CD14-positive monocyte (primary cell): ENCODE results near the gene ZNF792. TPM values are rescaled to one million over a fixed set of nuclear protein-coding genes. Genes with fewer than 3 reads are reported as not detected.

Experiments
- DNase-seq, 3 donors: peaks; one replicate each; pipeline ENCODE4 v3.0.0-alpha.2; 2011 to 2022
- H2AFZ ChIP-seq: 2 replicates; pipeline ENCODE4 v1.6.0; 2012; ENCODE audit warnings: mild to moderate bottlenecking, low read depth, low read length, inconsistent platforms; ENCODE audit not compliant: insufficient read depth, poor library complexity, severe bottlenecking
- H3K27ac ChIP-seq, 2 donors: 1 replicate in 1 of 2; 2 replicates in 1 of 2; pipeline ENCODE4 v1.5.1; 2012 to 2013; ENCODE audit warnings: low read length in 2 of 2, control low read depth in 1 of 2, inconsistent platforms in 1 of 2, low read depth in 1 of 2, mild to moderate bottlenecking in 1 of 2
- H3K27me3 ChIP-seq, 2 donors: one replicate each; pipeline versions ENCODE4 v1.6.0 to v1.6.1; 2011 to 2013; ENCODE audit warnings: low read length in 2 of 2; ENCODE audit not compliant: control insufficient read depth in 2 of 2, insufficient read depth in 2 of 2
- H3K36me3 ChIP-seq, 2 donors: replicated peaks in 1 of 2; 1 replicate in 1 of 2; 2 replicates in 1 of 2; pipeline versions ENCODE4 v1.5.1 to v1.6.1; 2012 to 2013; ENCODE audit warnings: low read length in 2 of 2, control low read depth in 1 of 2, inconsistent platforms in 1 of 2, mild to moderate bottlenecking in 1 of 2; ENCODE audit not compliant: insufficient read depth in 2 of 2, control insufficient read depth in 1 of 2
- H3K4me1 ChIP-seq, 2 donors: 1 replicate in 1 of 2; 2 replicates in 1 of 2; pipeline versions ENCODE4 v1.5.1 to v1.6.1; 2012 to 2013; ENCODE audit warnings: low read length in 2 of 2, control low read depth in 1 of 2, inconsistent platforms in 1 of 2, mild to moderate bottlenecking in 1 of 2, moderate library complexity in 1 of 2; ENCODE audit not compliant: insufficient read depth in 2 of 2, control insufficient read depth in 1 of 2
- H3K4me2 ChIP-seq: replicated peaks from 2 replicates; pipeline ENCODE3; 2012; ENCODE audit warnings: low read length, moderate library complexity, mild to moderate bottlenecking; ENCODE audit not compliant: poor library complexity, severe bottlenecking; ENCODE audit errors: extremely low read depth
- H3K4me3 ChIP-seq, 3 experiments: fragments of 200-600 bp in 1 of 3; sonication (generic) in 1 of 3; replicated peaks in 1 of 3; 1 replicate in 2 of 3; 2 replicates in 1 of 3; pipeline ENCODE4 v1.5.1; 2011 to 2013; ENCODE audit warnings: low read length in 3 of 3, mild to moderate bottlenecking in 3 of 3, control low read depth in 2 of 3, low read depth in 2 of 3, inconsistent platforms in 1 of 3, moderate library complexity in 1 of 3
- H3K79me2 ChIP-seq: 2 replicates; pipeline ENCODE4 v1.6.0; 2012; ENCODE audit warnings: mild to moderate bottlenecking, control low read depth, inconsistent platforms, low read length, moderate library complexity; ENCODE audit not compliant: insufficient read depth
- H3K9ac ChIP-seq: 2 replicates; pipeline ENCODE4 v1.6.0; 2017; ENCODE audit warnings: low read length, mild to moderate bottlenecking; ENCODE audit not compliant: insufficient read depth, poor library complexity, severe bottlenecking
- H3K9me3 ChIP-seq, 2 donors: replicated peaks in 1 of 2; 1 replicate in 1 of 2; 2 replicates in 1 of 2; pipeline versions ENCODE4 v1.5.1 to v1.6.1; 2012 to 2013; ENCODE audit warnings: low read length in 2 of 2, control low read depth in 1 of 2; ENCODE audit not compliant: control insufficient read depth in 1 of 2, insufficient read depth in 1 of 2
- H4K20me1 ChIP-seq: 2 replicates; pipeline ENCODE4 v1.6.0; 2012; ENCODE audit warnings: mild to moderate bottlenecking, low read length, control low read depth, moderate library complexity; ENCODE audit not compliant: insufficient read depth
- H3K27ac Mint-ChIP-seq, 7 donors: one replicate each; pipeline ENCODE4 v1.8.0; 2020; ENCODE audit warnings: mild to moderate bottlenecking in 7 of 7, mixed read lengths in 7 of 7, moderate library complexity in 6 of 7, inconsistent platforms in 2 of 7
- H3K27me3 Mint-ChIP-seq, 3 donors: one replicate each; pipeline ENCODE4 v1.8.0; 2021 to 2022; ENCODE audit warnings: low read depth in 3 of 3, mild to moderate bottlenecking in 3 of 3, mixed read lengths in 3 of 3, moderate library complexity in 3 of 3, inconsistent platforms in 1 of 3
- H3K36me3 Mint-ChIP-seq, 2 donors: one replicate each; pipeline ENCODE4 v1.8.0; 2020; ENCODE audit warnings: mixed read lengths in 2 of 2, inconsistent platforms in 1 of 2, mild to moderate bottlenecking in 1 of 2
- H3K4me1 Mint-ChIP-seq: one replicate; pipeline ENCODE4 v1.8.0; 2020; ENCODE audit warnings: mild to moderate bottlenecking, mixed read lengths
- H3K4me3 Mint-ChIP-seq, 2 donors: one replicate each; pipeline ENCODE4 v1.8.0; 2020; ENCODE audit warnings: mild to moderate bottlenecking in 2 of 2, mixed read lengths in 2 of 2, moderate library complexity in 1 of 2
- H3K9me3 Mint-ChIP-seq, 7 donors: one replicate each; pipeline ENCODE4 v1.8.0; 2020 to 2022; ENCODE audit warnings: mixed read lengths in 7 of 7, mild to moderate bottlenecking in 6 of 7, moderate library complexity in 6 of 7, inconsistent platforms in 2 of 7
- CTCF ChIP-seq: fragments of 200-600 bp; IDR thresholded peaks from one replicate; pipeline ENCODE4 v1.8.0; 2022; ENCODE audit warnings: antibody characterized with exemption, mild to moderate bottlenecking
- whole genome bisulfite sequencing: methylation state at CpG from one replicate; pipeline ENCODE4 v1.1.5; 2013; ENCODE audit warnings: missing lambda C conversion rate; ENCODE audit not compliant: insufficient coverage; 5-methylcytosine and 5-hydroxymethylcytosine counted together
- intact Hi-C, 2 donors: fragments of 100-400 bp; cut with micrococcal nuclease; formaldehyde crosslinking; loops; one replicate each; pipeline versions ENCODE4 v1.15.0 to v1.15.1; 2023
- polyA plus RNA-seq, 3 donors: library from polyadenylated mRNA; depleted of rRNA in 1 of 3; unstranded in 2 of 3; stranded (reverse) in 1 of 3; fragments of 300-500 nt in 2 of 3; fragments of >200 nt in 1 of 3; fragmentation: Illumina TruSeq in 2 of 3; gene quantifications; 1 replicate in 2 of 3; 2 replicates in 1 of 3; pipeline ENCODE4 v1.2.3, GENCODE V29; 2012 to 2021

Gene ZNF792
- polyA plus RNA-seq, 3 donors: 1.3 to 3.3 (median 1.7) TPM

- no peaks in the 10 kb centered on the region for H3K4me1 ChIP-seq
- peaks cover 7 to 25% of the 10 kb centered on the region in 2 donors for H3K9me3 ChIP-seq
- no CpG with 5 or more reads among the region's 3 CpGs for WGBS
- H2AFZ ChIP-seq: no peak overlapping the region
- Mint-ChIP-seq H3K27ac (no peak overlapping the region), H3K36me3 (no peaks in the 10 kb centered on the region), H3K27me3 (peaks cover 9 to 23% (median 14%) of the 10 kb centered on the region in 3 donors), H3K4me3 (no peak overlapping the region), H3K9me3 (peaks cover 12 to 52% (median 31%) of the 10 kb centered on the region in 7 donors), H3K4me1 (peaks cover 4% of the 10 kb centered on the region)
- H3K36me3 ChIP-seq: no peaks in the 10 kb centered on the region
- H3K9ac ChIP-seq: no peak overlapping the region
- intact Hi-C loops: no loop called here
- no peak for TF ChIP-seq CTCF
- H4K20me1 ChIP-seq: no peaks in the 10 kb centered on the region
- H3K27me3 ChIP-seq: peaks cover 0 to 9% of the 10 kb centered on the region in 2 donors
- H3K4me2 ChIP-seq: no peak overlapping the region
- H3K4me3 ChIP-seq: no peak overlapping the region
- no peak for DNase-seq
- H3K79me2 ChIP-seq: no peaks in the 10 kb centered on the region
- H3K27ac ChIP-seq: no peak overlapping the region
These were observed 53.3 kb downstream of the ZNF792 start for GRCh38 chr19:34910770-34911169.

Other genes starting within 250 kb of the ZNF792 start
- 1 to 10 TPM; 2.3 to 5.7 (median 3.0) TPM for gene ZNF181, start 230.0 kb downstream of the ZNF792 start, polyA plus RNA-seq
- gene ZNF599, start 191.0 kb downstream of the ZNF792 start, polyA plus RNA-seq: under 1 TPM; 0.85 to 0.99 (median 0.91) TPM
- 1 to 10 TPM in 1 of 3 donors, under 1 TPM in 2; 0.13 to 1.7 (median 0.29) TPM for gene ZNF30, start 37.3 kb downstream of the ZNF792 start, polyA plus RNA-seq
- gene GRAMD1A, start 36.1 kb upstream of the ZNF792 start, polyA plus RNA-seq: 10 to 100 TPM in 2 of 3 donors, 1 to 10 TPM in 1; 9.3 to 73.9 (median 15.1) TPM
- under 1 TPM in 2 of 3 donors, not detected in 1; 0.08 to 0.68 TPM for gene SCN1B, start 66.2 kb upstream of the ZNF792 start, polyA plus RNA-seq
- under 1 TPM in 1 of 3 donors, not detected in 2; 0.05 TPM for gene HPN, start 77.5 kb upstream of the ZNF792 start, polyA plus RNA-seq
- not detected for gene FXYD3, start 151.6 kb upstream of the ZNF792 start, polyA plus RNA-seq
- gene LGI4, start 170.8 kb upstream of the ZNF792 start, polyA plus RNA-seq: 1 to 10 TPM in 1 of 3 donors, not detected in 2; 1.1 TPM
- gene FXYD1, start 174.6 kb upstream of the ZNF792 start, polyA plus RNA-seq: under 1 TPM in 2 of 3 donors, not detected in 1; 0.25 to 0.74 TPM
- gene FXYD7, start 179.0 kb upstream of the ZNF792 start, polyA plus RNA-seq: under 1 TPM in 1 of 3 donors, not detected in 2; 0.16 TPM
- 100 to 1,000 TPM; 204 to 673 (median 312) TPM for gene FXYD5, start 190.5 kb upstream of the ZNF792 start, polyA plus RNA-seq